ENCODE data around the gene FOSL2.

- no peak for TF ChIP-seq ZNF384 (IDR thresholded peaks at IDR 0.05)
- no peak for TF ChIP-seq SP1 (IDR thresholded peaks at IDR 0.05)
- no peak for TF ChIP-seq HDGF (IDR thresholded peaks at IDR 0.05; ENCODE audit: borderline replicate concordance)
- no peak for TF ChIP-seq FOXM1 (IDR thresholded peaks at IDR 0.05; ENCODE audit: borderline replicate concordance)
- no peak for TF ChIP-seq CTBP1 (IDR thresholded peaks at IDR 0.05; ENCODE audit: borderline replicate concordance)
- TF ChIP-seq ELF4 (IDR thresholded peaks at IDR 0.05), result no peak
Measured at GRCh38 chr2:28429636-28430376, 37.1 kb downstream of the FOSL2 start.
